Medulla oblongata (tissue), 1 donor: ENCODE data around the gene NLGN4X.

Experiments used
- DNase-seq: peaks from one replicate; pipeline ENCODE4 v3.0.0-alpha.2; 2015; ENCODE audit errors: extremely low spot score

The NLGN4X gene

DNA sequence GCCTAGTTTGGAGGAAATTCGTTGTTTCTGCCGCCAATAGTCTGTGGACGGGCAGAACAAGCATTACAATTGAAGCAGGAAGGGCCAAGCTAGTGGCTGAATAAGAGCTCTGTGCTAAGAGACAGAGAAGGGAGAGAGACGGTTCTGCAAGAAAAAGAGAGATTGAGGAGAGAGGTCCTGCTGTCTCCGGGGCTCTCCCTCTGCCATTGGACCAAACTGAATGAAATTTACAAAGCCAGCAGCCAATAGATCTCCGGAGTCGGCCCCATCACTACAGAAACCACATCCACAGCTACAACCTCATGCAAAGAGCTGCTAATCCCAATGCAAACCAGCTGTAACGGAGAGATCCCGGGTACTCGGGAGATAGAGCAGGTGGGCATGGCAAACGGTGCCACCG is at the start of gene NLGN4X:
Gene NLGN4X, minus strand, starts transcription at position 148 of the 400 bp plus-strand sequence. CDS start 77,401 bp downstream, outside the sequence.
- DNase-seq: peak; percentile 50

DNA sequence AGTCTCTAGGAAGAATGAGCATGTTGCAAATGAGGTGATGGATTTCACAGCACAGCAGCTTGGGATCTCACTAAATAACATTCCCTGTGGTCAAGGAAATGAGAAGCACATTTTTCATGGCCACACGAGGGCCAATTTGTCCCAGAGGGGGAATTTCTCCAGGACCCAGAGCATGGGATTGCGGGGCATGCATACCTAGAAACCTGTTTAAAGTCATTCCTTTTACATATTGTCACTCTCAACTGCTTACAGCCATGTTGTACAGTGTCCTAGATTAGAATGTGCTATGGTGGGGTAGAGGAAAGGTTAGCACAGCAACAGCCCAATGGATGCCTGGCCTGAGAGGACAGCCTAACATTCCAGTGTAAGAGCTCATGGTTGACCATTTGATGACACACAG is 37.4 kb upstream of the NLGN4X start:
- no peak for DNase-seq

DNA sequence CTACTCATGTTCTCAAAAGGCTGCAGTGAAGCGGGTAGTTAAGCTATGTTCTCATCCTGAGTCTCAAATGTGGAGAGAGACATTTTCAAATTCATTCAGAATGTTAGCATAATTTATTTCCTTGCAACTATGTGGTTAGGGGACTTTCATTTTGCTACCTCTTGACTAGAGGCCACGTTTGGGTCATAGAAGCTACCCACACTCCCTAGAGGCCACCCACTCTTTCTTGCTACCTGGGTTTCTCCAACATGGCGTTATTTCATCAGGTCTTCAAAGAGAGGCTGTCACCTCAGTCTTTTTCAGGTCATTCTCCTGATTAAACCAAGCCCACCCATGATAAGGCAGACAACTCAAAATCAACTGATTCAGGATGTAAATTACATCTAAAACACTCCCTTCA is 34.3 kb upstream of the NLGN4X start:
- DNase-seq: no peak

DNA sequence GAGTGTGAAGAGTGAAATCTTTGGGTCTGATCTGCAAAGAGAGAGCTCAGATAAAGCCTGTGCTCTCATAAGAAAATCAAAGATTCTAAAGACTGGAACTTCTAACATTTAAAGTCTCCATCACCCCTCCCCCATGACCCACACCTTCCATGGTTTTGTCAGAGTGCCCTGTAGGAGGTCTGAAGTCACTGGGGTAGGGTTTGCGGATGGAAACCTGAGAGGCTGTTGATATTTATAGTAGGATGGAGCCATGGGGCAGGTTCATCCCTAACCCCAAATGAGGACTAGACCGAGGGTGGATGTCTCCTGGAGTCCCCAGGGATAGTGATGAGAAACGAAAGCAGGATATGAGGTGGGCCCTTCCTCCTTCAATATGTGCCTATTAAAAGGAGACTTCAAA is 28.4 kb upstream of the NLGN4X start:
- DNase-seq: no peak

DNA sequence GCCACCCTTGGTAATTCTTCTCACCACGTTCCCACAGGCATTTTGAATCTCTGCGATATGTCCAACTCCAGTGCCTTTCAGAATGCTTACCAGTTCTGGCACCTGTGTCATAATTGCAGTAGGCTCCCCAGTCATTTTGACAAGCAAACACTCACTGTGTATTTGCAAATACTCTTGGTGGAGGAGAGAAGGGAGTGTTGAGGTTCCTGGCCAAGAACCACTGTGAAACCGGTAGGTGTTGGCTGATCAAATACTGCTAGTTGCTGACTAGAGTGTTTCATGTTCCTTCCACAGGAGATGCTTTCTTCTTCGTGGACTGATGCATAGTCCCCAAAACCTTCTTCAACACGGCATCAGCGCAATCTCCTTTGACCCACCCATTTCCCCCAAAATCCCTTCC is 16.0 kb upstream of the NLGN4X start:
- no peak for DNase-seq

DNA sequence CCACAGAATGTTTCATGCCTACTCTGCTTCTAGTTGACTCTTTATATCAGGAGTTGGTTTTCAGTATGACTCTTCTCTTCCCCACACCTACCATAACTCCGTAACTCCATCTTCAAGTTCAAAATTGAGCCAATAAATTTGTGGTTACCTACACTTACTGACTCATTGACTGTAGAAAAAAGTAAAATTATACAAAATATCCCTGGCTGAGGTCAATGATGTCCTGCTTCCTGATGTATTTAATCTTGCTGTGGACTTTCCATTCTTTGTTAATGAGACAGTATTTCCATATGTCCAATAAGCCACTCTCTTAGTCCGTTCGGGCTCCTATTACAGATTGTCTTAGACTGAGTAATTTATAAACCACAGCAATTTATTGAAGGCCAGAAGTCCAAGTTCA is 9.9 kb upstream of the NLGN4X start:
- no peak for DNase-seq

DNA sequence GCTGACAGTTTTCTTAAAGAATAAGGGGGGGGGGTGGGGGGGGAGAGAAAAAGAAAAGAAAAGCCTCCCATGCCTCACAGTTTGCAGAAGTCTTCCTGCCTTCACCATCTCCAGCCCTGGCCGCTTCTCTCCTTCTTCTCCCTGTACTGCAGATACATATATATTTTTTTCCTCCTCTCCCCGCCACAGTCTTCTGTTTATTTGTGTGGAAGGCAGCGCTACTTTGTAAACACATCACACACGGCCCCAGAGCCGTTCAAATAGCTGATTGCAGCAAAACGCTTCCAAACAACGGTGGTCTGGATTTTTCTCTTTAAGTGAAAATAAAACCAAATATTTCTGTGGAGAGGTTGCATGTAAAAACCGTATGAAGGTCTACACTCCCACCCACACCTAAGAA is 732 bp downstream of the NLGN4X start:
- DNase-seq: no peak

DNA sequence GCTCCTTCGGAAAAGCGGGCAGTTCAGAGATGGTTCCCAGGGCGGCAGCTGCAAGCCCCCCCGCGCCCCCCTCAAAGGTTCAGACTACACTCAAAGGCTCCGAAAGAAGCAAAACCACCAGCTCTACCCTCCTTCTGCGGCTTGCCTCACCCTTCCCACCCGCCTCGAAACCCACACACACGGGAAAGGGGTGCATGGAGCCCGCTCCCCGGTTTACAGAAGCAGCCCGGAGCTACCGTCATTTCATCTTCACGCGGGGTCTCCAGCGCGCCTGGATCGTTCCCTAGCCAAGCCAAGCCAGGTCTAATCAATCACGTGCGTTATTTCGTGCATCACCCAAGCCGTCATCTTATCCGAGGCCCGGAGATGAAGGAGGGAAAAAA is 1.2 kb downstream of the NLGN4X start:
- DNase-seq: peak; percentile 2

DNA sequence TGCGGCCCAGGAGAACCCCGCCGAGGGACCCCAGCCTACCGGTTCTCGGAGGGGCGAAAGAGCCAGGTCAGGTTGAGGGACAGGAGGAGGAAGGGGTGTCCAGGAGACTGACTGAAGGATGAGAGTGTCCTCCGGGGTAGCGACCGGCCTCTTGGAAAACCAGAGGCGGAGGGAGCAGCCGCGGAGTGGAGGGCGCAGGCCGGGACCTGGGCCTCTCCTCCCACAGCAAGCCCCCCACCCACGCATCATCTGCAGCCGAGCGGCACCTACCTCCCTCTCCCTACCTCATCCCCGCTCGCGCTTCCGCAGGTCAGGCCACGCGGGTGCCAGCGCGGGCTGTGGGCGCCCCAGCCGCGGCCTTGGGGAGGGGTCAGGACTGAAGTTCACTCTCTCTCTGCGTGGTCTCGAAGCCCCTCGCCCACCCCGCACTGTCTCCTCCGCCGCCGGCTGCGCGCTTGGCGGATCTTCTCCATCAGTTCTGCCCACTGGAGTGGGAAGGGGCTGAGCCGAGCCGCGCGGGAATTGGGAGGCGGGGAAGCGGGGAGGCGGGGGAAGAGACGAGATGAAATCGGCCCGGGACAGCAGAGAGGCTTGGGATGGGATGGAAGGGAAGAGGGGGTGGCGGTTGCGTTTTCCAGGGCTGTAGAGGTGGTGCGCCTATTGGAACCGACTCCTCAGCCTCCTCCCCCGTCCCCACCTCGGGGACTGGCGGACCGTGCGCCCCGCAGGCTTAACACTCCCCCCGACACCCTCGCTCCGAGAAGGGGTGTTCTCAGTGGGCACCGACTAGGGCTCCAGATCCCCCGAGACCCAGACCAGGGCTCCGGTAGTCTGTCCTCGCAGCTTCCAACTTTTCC is 1.8 kb downstream of the NLGN4X start:
- peak; percentile 2 for DNase-seq

DNA sequence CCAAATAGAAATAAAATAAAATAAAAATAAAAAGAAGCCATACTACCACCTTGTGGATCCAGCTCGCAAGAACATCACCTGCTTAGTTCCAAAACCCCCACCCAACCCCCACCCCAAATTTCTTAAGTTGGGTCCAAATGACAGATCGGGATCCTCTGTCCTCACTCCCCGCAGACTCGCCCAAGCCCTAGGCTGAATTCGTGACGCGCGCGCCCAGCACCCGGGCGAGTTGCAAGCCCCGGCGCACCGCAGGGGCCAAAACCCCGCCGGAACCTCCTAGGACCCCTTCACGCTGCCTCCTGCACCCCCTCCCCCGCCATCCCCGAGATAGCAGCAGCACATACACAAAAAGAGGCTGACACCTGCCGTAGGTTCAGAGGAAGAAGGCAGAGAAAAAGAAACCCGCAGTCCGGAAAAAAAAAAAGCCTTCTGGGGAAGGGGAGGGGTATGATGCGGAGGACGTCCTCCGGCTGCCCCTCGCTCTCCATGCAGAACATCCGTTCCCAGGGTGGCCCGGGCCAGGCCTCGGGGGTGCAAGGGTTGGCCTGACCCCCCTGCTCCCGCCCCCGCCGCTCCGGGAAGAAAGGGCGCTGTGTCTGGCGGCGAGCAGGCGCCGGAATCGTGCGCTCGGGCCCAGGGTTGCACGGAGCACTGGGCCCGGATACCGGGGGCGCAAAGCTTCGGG is 2.6 kb downstream of the NLGN4X start:
- DNase-seq: peak; percentile 13

DNA sequence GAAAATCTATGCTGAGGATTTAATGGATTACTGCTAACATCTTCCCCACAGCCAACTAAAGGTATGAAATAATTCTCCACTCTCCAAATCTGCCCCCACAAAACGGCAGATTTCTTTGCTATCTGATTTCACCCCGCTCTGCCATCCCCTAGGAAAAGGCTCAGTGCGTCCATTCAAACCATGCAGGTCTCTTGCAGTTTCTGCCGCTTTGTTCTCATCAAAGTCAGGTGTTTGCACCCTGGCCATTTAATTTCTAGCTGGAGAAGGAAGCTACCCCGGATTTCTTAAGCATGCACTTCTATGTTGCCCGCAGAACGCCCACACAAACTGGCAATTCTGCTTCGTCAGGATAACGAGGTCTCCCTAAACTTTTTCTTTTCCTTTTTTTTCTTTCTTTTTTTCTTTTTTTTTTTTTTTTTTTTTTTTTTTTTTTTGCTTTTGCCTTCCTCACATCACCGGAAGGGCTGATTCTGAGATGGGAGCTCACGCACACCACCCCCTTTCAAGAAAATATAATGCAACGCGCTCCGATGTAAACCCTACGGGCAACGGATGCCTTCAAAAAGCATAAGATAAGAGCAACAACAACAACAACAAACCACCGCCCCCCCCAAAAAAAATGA is 3.3 kb downstream of the NLGN4X start:
- peak; percentile 5 for DNase-seq

DNA sequence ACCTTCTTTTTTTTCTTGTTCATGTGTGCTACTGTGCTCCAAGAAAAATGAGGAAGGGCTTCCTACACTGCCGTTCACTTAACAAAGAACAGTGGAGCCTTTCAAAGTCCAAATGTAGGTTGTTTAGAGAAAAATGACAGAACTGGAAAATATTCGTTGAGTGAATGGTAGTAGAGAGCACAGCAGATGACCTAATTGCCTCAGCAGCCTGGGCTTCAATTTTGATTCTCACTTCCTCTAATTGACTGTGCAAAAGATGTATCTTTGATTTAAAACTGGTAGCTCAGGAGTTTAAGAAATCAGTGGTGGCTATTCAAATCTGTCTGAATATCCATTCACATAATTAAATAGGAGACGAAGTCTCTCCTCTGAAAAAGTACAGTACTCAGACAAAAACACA is 5.2 kb downstream of the NLGN4X start:
- DNase-seq: no peak

DNA sequence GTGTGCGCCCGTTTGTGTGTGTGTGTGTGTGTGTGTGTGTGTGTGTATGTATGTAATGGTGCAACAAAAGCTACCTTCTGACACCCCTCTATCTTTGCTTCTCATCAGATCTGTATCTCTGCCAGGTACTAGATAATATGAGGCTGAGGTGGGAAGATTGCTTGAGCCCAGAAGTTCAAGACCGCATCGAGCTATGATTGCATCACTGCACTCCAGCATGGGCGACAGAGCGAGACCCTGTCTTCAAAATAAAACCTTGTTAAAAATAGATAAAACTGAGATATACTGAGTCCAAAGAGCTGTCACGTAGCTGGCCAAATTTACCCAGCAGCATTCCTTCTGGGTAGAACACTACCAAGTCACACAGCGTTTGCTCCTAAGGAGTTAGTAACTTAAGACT is 18.4 kb downstream of the NLGN4X start:
- no peak for DNase-seq

DNA sequence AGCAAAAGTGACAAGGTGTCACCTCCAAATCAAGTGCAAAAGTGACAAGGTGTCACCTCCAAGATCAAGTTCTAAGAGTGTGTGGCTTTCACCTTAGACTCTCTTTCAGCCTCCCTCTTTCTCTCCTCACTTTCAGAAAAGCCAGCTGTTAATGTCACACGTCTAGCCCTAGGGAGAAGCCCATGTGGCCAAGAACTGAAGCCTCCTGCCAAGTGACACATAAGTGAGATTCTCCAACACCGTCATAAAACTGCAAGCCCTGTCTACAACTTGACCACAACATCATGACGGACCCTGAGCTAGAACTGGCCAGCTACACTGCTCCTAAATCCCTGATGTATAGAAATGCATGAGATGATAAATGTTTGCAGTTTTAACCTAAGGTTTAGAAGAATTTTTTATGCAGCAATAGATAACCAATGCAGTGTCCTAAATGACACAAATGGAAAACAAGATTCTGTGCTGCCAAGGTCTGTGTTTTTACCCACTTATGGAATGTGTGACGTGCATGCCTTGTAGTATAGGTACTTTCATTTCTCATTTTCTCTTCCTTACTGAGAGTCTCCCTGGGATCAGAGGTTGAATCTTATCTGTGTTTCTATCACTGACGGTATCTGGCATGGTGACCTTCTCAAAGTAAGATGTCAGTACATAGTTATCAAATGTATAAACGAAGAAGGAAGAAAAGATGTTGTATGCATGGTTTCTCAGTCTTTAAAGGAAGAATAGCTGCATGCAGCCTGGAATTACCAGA is 25.0 kb downstream of the NLGN4X start:
- DNase-seq: no peak

DNA sequence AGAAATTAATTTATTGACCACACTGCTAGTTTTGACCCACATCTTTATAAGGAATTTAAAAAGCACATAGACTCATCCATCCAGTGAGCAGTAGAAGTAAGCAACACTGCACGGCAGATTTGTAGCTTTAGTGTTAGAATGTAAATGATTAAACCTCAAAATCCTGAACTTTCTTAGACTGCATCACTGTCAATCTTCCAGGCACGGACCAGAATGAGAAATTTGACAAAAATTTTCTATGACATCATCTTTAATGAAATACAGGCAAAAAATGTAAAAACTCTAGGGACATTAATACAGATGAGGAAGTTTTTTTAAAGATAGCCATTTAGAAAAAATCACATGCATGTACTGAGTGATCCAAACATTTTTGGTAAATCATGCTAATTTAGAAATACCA is 29.2 kb downstream of the NLGN4X start:
- DNase-seq: no peak

DNA sequence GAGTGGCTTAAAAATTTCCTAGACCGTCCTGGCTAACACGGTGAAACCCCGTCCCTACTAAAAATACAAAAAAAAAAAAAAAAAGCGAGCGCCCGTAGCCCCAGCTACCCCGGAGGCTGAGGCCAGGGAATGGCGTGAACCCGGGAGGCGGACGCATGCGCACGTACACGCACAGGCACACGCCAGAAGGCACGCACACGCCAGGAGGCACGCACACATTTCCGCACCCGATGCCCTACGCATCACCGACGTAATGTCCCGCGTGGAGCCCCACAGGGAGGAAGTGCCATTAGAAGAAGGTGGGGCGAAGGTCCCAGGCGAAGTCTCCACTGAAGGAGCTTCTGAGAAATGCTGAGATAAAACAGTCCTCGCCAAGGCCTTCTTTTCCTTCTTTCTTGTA is 41.4 kb downstream of the NLGN4X start:
- no peak for DNase-seq

DNA sequence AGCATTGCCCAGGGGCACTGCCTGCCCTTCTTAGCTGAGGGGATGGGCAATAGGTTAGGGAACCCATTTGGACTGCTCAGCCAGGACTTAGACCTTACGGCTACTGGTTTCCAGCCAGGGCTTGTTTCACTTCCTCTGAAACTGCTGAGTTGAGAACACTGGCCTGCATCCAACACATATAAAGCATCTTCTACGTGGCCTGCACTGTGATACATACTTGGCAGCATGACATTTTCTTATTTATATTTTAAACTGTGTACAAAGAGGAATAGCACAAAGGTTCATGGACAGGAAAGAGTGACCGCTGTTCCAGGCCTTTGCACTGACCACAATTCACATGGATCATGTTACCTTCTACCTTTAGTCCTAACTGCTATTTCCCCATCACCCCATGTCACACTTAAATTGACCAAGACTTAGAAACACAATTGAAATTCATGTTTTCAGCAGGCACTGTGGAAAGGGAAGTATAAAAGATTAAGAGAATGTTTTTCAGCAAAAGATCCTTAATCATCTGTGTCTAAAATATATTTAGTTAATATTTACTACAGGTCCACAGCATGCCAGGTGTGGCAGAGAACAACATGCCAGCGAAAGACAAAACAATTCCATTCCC is 43.7 kb downstream of the NLGN4X start:
- DNase-seq: no peak

DNA sequence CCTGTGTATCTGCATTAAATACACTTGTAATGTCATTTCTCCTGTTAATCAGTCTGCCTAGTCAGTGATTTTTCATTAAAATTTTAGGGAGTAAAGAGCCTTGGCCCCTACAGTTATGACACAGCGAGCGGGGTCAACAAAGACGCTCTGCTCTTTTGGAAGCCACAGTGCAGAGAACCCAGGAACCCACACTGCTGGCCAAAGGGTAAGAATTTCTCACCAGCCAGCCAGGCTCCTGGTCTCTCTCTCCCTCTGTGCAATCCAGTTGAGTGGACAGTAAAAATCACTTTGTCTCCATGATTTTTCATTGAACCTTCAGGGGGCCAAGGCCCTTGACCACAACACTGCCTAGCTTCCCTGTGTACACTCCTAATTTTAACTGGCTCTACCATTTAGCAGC is 52.8 kb downstream of the NLGN4X start:
- DNase-seq: no peak

DNA sequence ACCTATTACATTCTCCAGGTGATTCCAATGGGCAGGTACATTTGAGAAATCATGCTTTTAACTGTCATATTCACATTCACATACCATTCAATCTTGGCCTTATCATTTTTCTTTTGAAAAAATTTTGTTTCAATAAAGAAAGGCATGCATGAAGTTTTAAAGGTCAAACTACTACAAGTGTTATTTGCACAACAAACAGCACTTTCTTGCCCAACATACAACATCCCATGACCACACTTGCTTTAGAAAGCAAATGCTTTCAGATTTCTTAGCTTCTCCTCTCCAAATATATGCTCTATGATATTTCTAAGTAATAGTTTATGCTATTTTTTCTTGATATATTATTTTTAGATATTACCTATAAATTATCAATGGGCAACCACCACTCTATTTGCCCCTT is 58.2 kb downstream of the NLGN4X start:
- no peak for DNase-seq

DNA sequence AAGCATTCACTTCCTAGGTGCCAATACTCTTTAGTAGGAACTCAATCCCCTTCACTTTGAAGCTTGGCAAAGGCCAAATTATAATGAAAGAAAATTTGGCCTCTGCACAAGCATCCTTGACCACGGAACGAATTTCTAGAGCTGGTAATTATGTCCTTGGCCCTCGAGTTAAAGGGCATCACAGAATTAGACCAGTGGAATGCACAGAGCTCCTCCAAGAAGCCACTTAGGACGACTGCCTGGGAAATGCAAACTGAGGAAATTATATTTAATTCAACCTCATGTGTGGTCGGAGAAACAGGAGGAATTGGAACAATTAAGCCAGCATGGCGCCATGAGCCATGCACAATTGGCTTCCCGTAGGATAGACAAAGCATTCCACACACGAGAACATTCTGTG is 59.3 kb downstream of the NLGN4X start:
- no peak for DNase-seq

DNA sequence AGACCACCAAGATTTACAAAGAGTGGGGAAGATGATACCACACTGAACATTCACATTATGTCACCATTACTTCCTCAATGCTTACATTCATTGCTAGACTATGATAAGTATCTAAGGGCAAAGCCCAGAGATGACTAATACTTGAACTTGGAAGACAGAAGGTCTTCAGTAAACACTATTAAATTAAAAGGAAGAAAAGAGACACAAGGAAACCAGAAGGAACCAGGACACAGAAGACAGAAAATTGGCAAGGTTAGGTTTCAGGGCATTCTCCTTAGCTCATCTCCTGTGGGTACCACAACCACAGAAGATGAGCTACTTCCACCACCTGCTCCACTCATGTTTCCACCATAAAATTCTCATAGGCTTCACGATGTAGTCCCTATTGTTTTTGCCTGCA is 64.9 kb downstream of the NLGN4X start:
- no peak for DNase-seq

DNA sequence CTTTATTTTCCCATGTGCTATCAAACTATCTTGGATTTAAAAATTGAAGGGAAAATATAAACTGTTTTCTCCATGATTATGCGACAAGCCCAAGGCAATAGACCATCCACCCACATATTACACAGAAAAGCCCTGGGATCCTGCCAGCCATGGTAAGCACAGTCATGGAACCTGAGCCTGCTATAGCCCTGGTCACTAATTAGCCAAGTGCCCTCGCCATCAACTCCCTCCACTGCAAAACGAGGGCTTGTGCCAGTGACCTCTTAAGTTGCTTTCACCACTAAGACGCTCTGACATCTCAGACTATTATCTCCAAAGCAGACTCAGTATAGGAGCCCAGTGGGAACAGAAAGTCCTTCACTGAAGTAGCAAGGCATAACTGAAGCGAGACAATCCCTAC is 69.2 kb downstream of the NLGN4X start:
- no peak for DNase-seq
